ENCODE data around the gene R3HDM1.

The R3HDM1 gene

DNA sequence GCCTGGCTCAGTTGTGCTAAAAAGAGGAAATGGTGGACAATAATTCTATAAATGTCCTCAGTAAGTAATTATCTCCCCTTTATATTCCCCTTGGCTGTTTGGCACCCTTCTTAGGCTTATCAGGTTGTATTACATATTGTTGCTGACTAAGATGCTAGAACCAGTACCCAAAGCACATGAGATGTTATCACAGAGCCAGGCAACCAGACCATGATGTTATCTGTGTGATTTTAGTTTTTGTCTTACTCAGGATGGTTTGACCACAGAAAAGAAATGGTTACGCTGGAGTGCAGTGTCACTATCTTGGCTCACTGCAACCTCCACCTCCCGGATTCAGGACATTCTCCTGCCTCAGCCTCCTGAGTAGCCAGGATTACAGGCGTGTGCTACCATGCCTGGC is 15.2 kb downstream of the R3HDM1 start:
- no peak for ATAC-seq (replicated peaks)

GRCh38 chr2:135547311-135547710 is 16.0 kb downstream of the R3HDM1 start:
- ATAC-seq (replicated peaks) (no peak), DNase-seq (no peak)
- no peaks in the 10 kb centered on the region for H3K27me3 Mint-ChIP-seq
- no peaks in the 10 kb centered on the region for H3K9me3 Mint-ChIP-seq
- no peak overlapping the region for H3K27ac Mint-ChIP-seq
- no peak overlapping the region for H3K4me3 Mint-ChIP-seq
- H3K36me3 Mint-ChIP-seq: peaks cover 4 to 21% of the 10 kb centered on the region in 2 donors
- H3K4me1 Mint-ChIP-seq: peaks cover 3 to 18% of the 10 kb centered on the region in 2 donors

More for the DNA sequence above, 15.2 kb downstream of the R3HDM1 start:
- Mint-ChIP-seq H3K4me3 (no peak overlapping the region), H3K27ac (peak overlapping the region; percentile 9), H3K27me3 (no peaks in the 10 kb centered on the region), H3K4me1 (peaks cover 3 to 18% of the 10 kb centered on the region in 2 donors), H3K9me3 (no peaks in the 10 kb centered on the region), H3K36me3 (peaks cover 4 to 21% of the 10 kb centered on the region in 2 donors)
- DNase-seq: no peak

DNA sequence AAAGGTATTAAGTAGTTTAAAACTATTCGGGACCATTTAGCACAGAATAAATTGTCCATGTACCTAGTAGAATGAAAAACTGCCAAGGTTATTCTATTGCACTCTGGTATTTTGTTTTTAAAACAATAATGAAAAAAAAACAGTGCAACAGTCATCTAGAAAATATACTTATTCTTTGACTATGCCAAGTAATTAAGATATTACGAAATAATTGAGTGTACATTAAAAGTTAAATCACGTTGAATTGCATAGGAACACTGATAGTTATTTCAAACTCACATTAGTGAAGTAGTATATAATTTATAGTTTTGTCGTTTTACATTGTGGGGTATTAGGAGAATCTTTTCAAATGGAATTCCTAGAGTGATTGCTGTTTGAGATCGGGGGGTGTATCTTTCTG is 20.1 kb downstream of the R3HDM1 start:
- Mint-ChIP-seq H3K4me1 (peaks cover 4 to 18% of the 10 kb centered on the region in 2 donors), H3K36me3 (peaks cover 13 to 32% of the 10 kb centered on the region in 2 donors), H3K27me3 (no peaks in the 10 kb centered on the region), H3K4me3 (no peak overlapping the region), H3K9me3 (peaks cover 0 to 2% of the 10 kb centered on the region in 2 donors), H3K27ac (no peak overlapping the region)
- no peak for DNase-seq
- ATAC-seq (replicated peaks): no peak

- H3K9me3 Mint-ChIP-seq: peaks cover 0 to 2% of the 10 kb centered on the region in 2 donors
- H3K27ac Mint-ChIP-seq: no peak overlapping the region
- H3K4me1 Mint-ChIP-seq: peaks cover 9 to 24% of the 10 kb centered on the region in 2 donors
- DNase-seq (no peak), ATAC-seq (replicated peaks) (no peak)
- peaks cover 19 to 34% of the 10 kb centered on the region in 2 donors for H3K36me3 Mint-ChIP-seq
- no peaks in the 10 kb centered on the region for H3K27me3 Mint-ChIP-seq
- no peak overlapping the region for H3K4me3 Mint-ChIP-seq
Observed at GRCh38 chr2:135552887-135553286, 21.6 kb downstream of the R3HDM1 start.

GRCh38 chr2:135555311-135555710 is 24.0 kb downstream of the R3HDM1 start:
- ATAC-seq (replicated peaks) (no peak), DNase-seq (no peak)
- no peak overlapping the region for H3K27ac Mint-ChIP-seq
- H3K9me3 Mint-ChIP-seq: peaks cover 0 to 2% of the 10 kb centered on the region in 2 donors
- no peak overlapping the region for H3K4me3 Mint-ChIP-seq
- peaks cover 19 to 34% of the 10 kb centered on the region in 2 donors for H3K36me3 Mint-ChIP-seq
- H3K27me3 Mint-ChIP-seq: no peaks in the 10 kb centered on the region
- H3K4me1 Mint-ChIP-seq: peaks cover 9 to 24% of the 10 kb centered on the region in 2 donors

- H3K9me3 Mint-ChIP-seq: peaks cover 0 to 2% of the 10 kb centered on the region in 2 donors
- no peak overlapping the region for H3K4me3 Mint-ChIP-seq
- no peaks in the 10 kb centered on the region for H3K27me3 Mint-ChIP-seq
- ATAC-seq (replicated peaks) (no peak), DNase-seq (no peak)
- peak overlapping the region; percentile 74 for H3K27ac Mint-ChIP-seq
- H3K36me3 Mint-ChIP-seq: peaks cover 19 to 35% of the 10 kb centered on the region in 2 donors
- peaks cover 9 to 24% of the 10 kb centered on the region in 2 donors for H3K4me1 Mint-ChIP-seq
Observed at GRCh38 chr2:135557530-135557929, 26.2 kb downstream of the R3HDM1 start.

DNA sequence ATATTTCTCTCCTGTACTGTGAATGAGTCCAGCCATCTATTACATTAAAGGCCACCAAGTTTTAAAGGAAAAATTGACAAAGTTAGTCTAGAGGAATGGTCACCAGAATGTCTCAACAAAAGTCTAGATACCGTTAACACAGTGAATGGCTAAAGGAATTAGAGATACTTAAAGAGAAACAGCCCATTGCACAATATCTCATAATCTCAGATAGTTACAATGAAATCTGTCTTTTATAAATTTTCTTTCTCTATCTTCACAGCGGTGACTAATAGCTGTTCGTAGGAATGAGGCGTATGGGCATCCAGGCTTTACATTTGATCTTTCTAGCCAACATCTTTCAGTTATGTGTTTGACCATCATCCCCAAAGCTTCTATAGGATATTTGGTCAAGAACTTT is 30.6 kb downstream of the R3HDM1 start:
- Mint-ChIP-seq H3K27ac (no peak overlapping the region), H3K36me3 (peaks cover 16 to 30% of the 10 kb centered on the region in 2 donors)

GRCh38 chr2:135563793-135564192 is 32.5 kb downstream of the R3HDM1 start:
- Mint-ChIP-seq H3K4me3 (no peak overlapping the region), H3K27ac (no peak overlapping the region), H3K36me3 (peaks cover 7 to 25% of the 10 kb centered on the region in 2 donors), H3K4me1 (peaks cover 2 to 6% of the 10 kb centered on the region in 2 donors), H3K9me3 (peaks cover 0 to 1% of the 10 kb centered on the region in 2 donors), H3K27me3 (no peaks in the 10 kb centered on the region)
- ATAC-seq (replicated peaks) (no peak), DNase-seq (no peak)

More for the DNA sequence above, 30.6 kb downstream of the R3HDM1 start:
- Mint-ChIP-seq H3K27me3 (no peaks in the 10 kb centered on the region), H3K4me3 (no peak overlapping the region), H3K9me3 (peaks cover 0 to 1% of the 10 kb centered on the region in 2 donors), H3K4me1 (peaks cover 7 to 14% of the 10 kb centered on the region in 2 donors)
- ATAC-seq (replicated peaks) (no peak), DNase-seq (no peak)

GRCh38 chr2:135570884-135571283 is 39.6 kb downstream of the R3HDM1 start:
- no peak overlapping the region for H3K27ac Mint-ChIP-seq
- no peaks in the 10 kb centered on the region for H3K9me3 Mint-ChIP-seq
- H3K4me3 Mint-ChIP-seq: no peak overlapping the region
- ATAC-seq (replicated peaks) (no peak), DNase-seq (no peak)
- H3K4me1 Mint-ChIP-seq: no peaks in the 10 kb centered on the region
- H3K36me3 Mint-ChIP-seq: peaks cover 9 to 35% of the 10 kb centered on the region in 2 donors
- no peaks in the 10 kb centered on the region for H3K27me3 Mint-ChIP-seq

DNA sequence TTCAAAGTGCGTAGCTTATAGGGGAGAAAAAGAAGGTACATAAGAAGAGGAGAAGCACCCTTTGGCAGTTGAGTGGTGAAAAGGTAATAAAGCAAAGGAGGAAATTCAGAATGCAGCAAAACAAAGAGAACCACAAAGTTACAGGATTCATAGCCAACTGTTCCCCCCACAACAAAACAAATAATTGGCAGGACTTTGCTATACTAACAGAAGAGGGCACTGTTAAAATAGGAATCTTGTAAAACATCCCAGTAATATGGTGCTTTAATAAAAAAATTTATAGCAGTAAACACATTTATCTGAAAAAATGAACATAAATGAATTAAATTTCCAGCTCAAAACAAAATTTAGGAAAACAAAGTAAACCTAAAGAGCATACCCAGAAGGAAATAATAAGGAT is 42.3 kb downstream of the R3HDM1 start:
- Mint-ChIP-seq H3K4me3 (no peak overlapping the region), H3K9me3 (peaks cover 0 to 3% of the 10 kb centered on the region in 2 donors), H3K4me1 (peaks cover 4 to 8% of the 10 kb centered on the region in 2 donors), H3K27ac (no peak overlapping the region), H3K36me3 (peaks cover 15 to 29% of the 10 kb centered on the region in 2 donors), H3K27me3 (no peaks in the 10 kb centered on the region)
- no peak for DNase-seq
- no peak for ATAC-seq (replicated peaks)

- ATAC-seq (replicated peaks): no peak
- no peaks in the 10 kb centered on the region for H3K27me3 Mint-ChIP-seq
- no peak for DNase-seq
- no peak overlapping the region for H3K4me3 Mint-ChIP-seq
- peaks cover 5 to 9% of the 10 kb centered on the region in 2 donors for H3K36me3 Mint-ChIP-seq
- H3K9me3 Mint-ChIP-seq: peaks cover 0 to 6% of the 10 kb centered on the region in 2 donors
- peaks cover 15 to 26% of the 10 kb centered on the region in 2 donors for H3K4me1 Mint-ChIP-seq
- H3K27ac Mint-ChIP-seq: no peak overlapping the region
Observed at GRCh38 chr2:135581282-135581681, 50.0 kb downstream of the R3HDM1 start.

GRCh38 chr2:135582383-135582782 is 51.1 kb downstream of the R3HDM1 start:
- H3K36me3 Mint-ChIP-seq: peaks cover 5 to 9% of the 10 kb centered on the region in 2 donors
- peaks cover 0 to 6% of the 10 kb centered on the region in 2 donors for H3K9me3 Mint-ChIP-seq
- peaks cover 15 to 26% of the 10 kb centered on the region in 2 donors for H3K4me1 Mint-ChIP-seq
- H3K27ac Mint-ChIP-seq: no peak overlapping the region
- DNase-seq (no peak), ATAC-seq (replicated peaks) (no peak)
- H3K27me3 Mint-ChIP-seq: no peaks in the 10 kb centered on the region
- no peak overlapping the region for H3K4me3 Mint-ChIP-seq

DNA sequence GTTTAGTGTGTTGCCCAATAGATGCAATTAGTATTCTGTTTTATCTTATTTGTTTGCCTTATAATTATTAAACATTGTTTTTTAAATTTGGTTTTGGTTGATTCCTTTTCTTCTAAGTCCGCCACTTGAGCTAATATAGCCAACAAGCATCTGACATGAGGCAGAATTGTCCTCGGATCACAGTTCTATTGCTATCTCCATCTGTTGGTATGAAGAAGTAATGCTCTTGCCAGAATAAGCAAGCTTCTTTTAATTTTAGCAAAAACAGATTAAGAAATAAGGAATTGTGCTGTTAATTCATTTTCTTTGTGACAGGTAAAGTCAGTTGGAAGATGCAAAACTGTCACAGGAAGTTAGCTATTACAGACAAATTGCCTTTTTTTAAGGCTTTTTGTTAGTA is 54.3 kb downstream of the R3HDM1 start:
- ATAC-seq (replicated peaks) (no peak), DNase-seq (no peak)
- no peaks in the 10 kb centered on the region for H3K27me3 Mint-ChIP-seq
- no peak overlapping the region for H3K27ac Mint-ChIP-seq
- no peaks in the 10 kb centered on the region for H3K9me3 Mint-ChIP-seq
- H3K4me1 Mint-ChIP-seq: peaks cover 17% of the 10 kb centered on the region in 2 donors
- peaks cover 2 to 11% of the 10 kb centered on the region in 2 donors for H3K36me3 Mint-ChIP-seq
- no peak overlapping the region for H3K4me3 Mint-ChIP-seq

DNA sequence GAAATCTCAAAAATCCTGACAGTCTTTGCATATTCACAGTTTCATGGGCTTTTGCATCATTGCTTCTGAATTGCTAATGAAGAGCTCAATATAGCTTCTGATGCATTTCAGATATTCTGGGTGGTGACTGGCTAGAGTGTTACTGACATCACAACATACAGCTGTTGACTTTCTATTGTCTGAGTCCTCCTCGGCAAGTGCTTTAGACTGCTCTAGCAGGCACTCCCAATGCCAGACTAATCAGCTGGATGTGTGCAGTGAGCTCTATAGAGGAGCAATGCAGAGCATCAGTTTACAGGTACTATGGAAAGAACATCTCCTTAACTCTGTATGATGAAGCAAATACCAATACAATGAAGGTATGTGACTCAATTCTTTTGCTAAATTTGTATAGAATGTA is 54.9 kb downstream of the R3HDM1 start:
- no peak for ATAC-seq (replicated peaks)
- H3K9me3 Mint-ChIP-seq: no peaks in the 10 kb centered on the region
- no peak for DNase-seq
- no peak overlapping the region for H3K4me3 Mint-ChIP-seq
- peaks cover 2 to 11% of the 10 kb centered on the region in 2 donors for H3K36me3 Mint-ChIP-seq
- H3K27me3 Mint-ChIP-seq: no peaks in the 10 kb centered on the region
- H3K4me1 Mint-ChIP-seq: peaks cover 14% of the 10 kb centered on the region in 2 donors
- no peak overlapping the region for H3K27ac Mint-ChIP-seq

GRCh38 chr2:135587958-135588357 is 56.7 kb downstream of the R3HDM1 start:
- Mint-ChIP-seq H3K27ac (no peak overlapping the region), H3K36me3 (peaks cover 10 to 23% of the 10 kb centered on the region in 2 donors), H3K9me3 (peaks cover 0 to 2% of the 10 kb centered on the region in 2 donors), H3K4me3 (no peak overlapping the region), H3K27me3 (no peaks in the 10 kb centered on the region), H3K4me1 (peaks cover 10 to 14% of the 10 kb centered on the region in 2 donors)
- ATAC-seq (replicated peaks) (no peak), DNase-seq (no peak)
